ENCODE data around the gene GAS6.

GRCh38 chr13:113912596-113912995 is 48.7 kb upstream of the GAS6 start:
- TF ChIP-seq HNRNPLL (IDR thresholded peaks at IDR 0.05; ENCODE audit: low read depth, low read length, poor library complexity, severe bottlenecking) (no peak), GABPA (tag; conservative IDR thresholded peaks at IDR 0.05; ENCODE audit: low read depth) (no peak), MTA3 (IDR thresholded peaks at IDR 0.05; ENCODE audit: borderline replicate concordance) (no peak), ZNF584 (CRISPR knock-in tag; IDR thresholded peaks at IDR 0.05; ENCODE audit: low read depth) (no peak), NR2C2 (CRISPR knock-in tag; IDR thresholded peaks at IDR 0.05) (no peak), NR2C2 (tag; IDR thresholded peaks at IDR 0.05) (no peak), POLR2G (IDR thresholded peaks at IDR 0.05; ENCODE audit: low read depth, low read length) (no peak), CREB3 (tag; conservative IDR thresholded peaks at IDR 0.05; ENCODE audit: low read depth) (no peak), ARNT (IDR thresholded peaks at IDR 0.05) (no peak), HDAC2 (IDR thresholded peaks at IDR 0.05) (no peak), ZNF263 (CRISPR knock-in tag; IDR thresholded peaks at IDR 0.05; ENCODE audit: borderline replicate concordance) (no peak)

Data from K562 (cell line).